Esophagus squamous epithelium (tissue), 4 donors: ENCODE results near the gene XRCC3.

ENCODE experiments used
- POLR2A ChIP-seq, 4 donors: fragments of 450-650 bp; IDR thresholded peaks; one replicate each; pipeline ENCODE4 v1.6.1; 2017; ENCODE audit warnings: antibody characterized with exemption in 4 of 4, mild to moderate bottlenecking in 4 of 4, moderate library complexity in 3 of 4
- TF ChIP-seq, protein P1 (sequence below), 6 experiments: fragments of 450-650 bp in 4 of 6; fragments of 200-600 bp in 2 of 6; sonication (generic) in 2 of 6; IDR thresholded peaks; one replicate each; pipeline ENCODE4 v1.5.1; 2016 to 2019; ENCODE audit warnings: antibody characterized with exemption in 6 of 6, mild to moderate bottlenecking in 4 of 6, moderate library complexity in 4 of 6

DNA sequence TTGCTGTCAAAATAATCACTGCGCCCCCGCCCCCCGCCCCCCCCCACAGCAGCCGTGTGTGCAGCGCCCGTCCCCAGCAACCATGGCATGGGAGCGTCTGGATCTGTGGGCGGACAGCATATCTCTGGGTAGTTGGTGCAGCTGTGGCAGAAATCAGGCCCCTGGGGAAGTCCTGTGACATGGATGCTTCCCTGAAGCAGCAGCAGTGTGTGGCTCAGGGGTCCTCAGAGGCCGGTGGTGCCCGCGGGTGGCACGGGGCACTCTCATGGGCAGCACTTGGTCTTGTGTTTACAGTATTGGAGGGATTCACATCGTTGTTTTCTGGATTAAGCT is 19.2 kb downstream of the XRCC3 start:
- TF ChIP-seq, protein P1, sequence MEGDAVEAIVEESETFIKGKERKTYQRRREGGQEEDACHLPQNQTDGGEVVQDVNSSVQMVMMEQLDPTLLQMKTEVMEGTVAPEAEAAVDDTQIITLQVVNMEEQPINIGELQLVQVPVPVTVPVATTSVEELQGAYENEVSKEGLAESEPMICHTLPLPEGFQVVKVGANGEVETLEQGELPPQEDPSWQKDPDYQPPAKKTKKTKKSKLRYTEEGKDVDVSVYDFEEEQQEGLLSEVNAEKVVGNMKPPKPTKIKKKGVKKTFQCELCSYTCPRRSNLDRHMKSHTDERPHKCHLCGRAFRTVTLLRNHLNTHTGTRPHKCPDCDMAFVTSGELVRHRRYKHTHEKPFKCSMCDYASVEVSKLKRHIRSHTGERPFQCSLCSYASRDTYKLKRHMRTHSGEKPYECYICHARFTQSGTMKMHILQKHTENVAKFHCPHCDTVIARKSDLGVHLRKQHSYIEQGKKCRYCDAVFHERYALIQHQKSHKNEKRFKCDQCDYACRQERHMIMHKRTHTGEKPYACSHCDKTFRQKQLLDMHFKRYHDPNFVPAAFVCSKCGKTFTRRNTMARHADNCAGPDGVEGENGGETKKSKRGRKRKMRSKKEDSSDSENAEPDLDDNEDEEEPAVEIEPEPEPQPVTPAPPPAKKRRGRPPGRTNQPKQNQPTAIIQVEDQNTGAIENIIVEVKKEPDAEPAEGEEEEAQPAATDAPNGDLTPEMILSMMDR (IDR thresholded peaks at IDR 0.05), result no peak
- TF ChIP-seq POLR2A (IDR thresholded peaks at IDR 0.05), result no peak
